ENCODE data around the gene TRMT2A. TPM values are rescaled to one million over a fixed set of nuclear protein-coding genes. Genes with fewer than 3 reads are reported as not detected.
A peak's percentile ranks its signal among the peaks of the same experiment; 100 is the strongest.
"Not testable (repeated sequence)": the region's sequence is repeated elsewhere in the genome, so short reads cannot be mapped to it uniquely, and the experiment has no call there.

Gene TRMT2A
- 100 to 1,000 TPM in 1 of 2 experiments, 10 to 100 TPM in 1; 98.1 to 140 TPM for total RNA-seq

- Mint-ChIP-seq H3K4me1 (peaks cover 62% of the 10 kb centered on the region), H3K27me3 (no peaks in the 10 kb centered on the region), H3K9me3 (ENCODE audit: low read depth) (no peaks in the 10 kb centered on the region), H3K27ac (peak within 1 kb of the TSS; percentile 91), H3K36me3 (peaks cover 44% of the 10 kb centered on the region), H3K4me3 (peak within 1 kb of the TSS; percentile 89)
- ATAC-seq (peak; percentile 86), DNase-seq (peak; percentile 98)
- CTCF ChIA-PET, result interaction anchor here (0.8 to 2.6 kb wide), 8 partner anchors 12 to 146 kb away, joined by 3 to 17 read pairs (median 4); no protein-coding TSS in a partner anchor
Measured at GRCh38 chr22:20116951-20117632, at the start of gene TRMT2A. TSS of gene TRMT2A (minus strand) at chr22:20117226. CDS start at chr22:20116906, 320 bp downstream.

- ATAC-seq (no peak), DNase-seq (no peak)
- H3K36me3 Mint-ChIP-seq, result peaks cover 2% of the 10 kb centered on the region
- CTCF ChIA-PET, result interaction anchor here (1.1 kb wide), 1 partner anchor 71 kb away, joined by 3 read pairs; no protein-coding TSS in a partner anchor
- no peaks in the 10 kb centered on the region for H3K4me1 Mint-ChIP-seq
- H3K27me3 Mint-ChIP-seq, result no peaks in the 10 kb centered on the region
- H3K4me3 Mint-ChIP-seq, result no peak overlapping the region
- peaks cover 5% of the 10 kb centered on the region for H3K9me3 Mint-ChIP-seq (ENCODE audit: low read depth)
- no peak overlapping the region for H3K27ac Mint-ChIP-seq
Measured at GRCh38 chr22:20166703-20167102, 49.7 kb upstream of the TRMT2A start.

- ATAC-seq (no peak), DNase-seq (no peak)
- Mint-ChIP-seq H3K4me1 (no peaks in the 10 kb centered on the region), H3K4me3 (no peak overlapping the region), H3K9me3 (ENCODE audit: low read depth) (peaks cover 5% of the 10 kb centered on the region), H3K27me3 (no peaks in the 10 kb centered on the region), H3K27ac (no peak overlapping the region), H3K36me3 (peaks cover 2% of the 10 kb centered on the region)
- CTCF ChIA-PET, result no interaction called here
Measured at GRCh38 chr22:20165913-20166312, 48.9 kb upstream of the TRMT2A start.

GRCh38 chr22:20165421-20165820 lies 48.4 kb upstream of the TRMT2A start:
- Mint-ChIP-seq H3K27ac (no peak overlapping the region), H3K9me3 (ENCODE audit: low read depth) (peaks cover 5% of the 10 kb centered on the region), H3K36me3 (peaks cover 2% of the 10 kb centered on the region), H3K4me1 (no peaks in the 10 kb centered on the region), H3K4me3 (no peak overlapping the region), H3K27me3 (no peaks in the 10 kb centered on the region)
- CTCF ChIA-PET, result interaction anchor here (0.6 kb wide), 1 partner anchor 715 kb away, joined by 3 read pairs; no protein-coding TSS in a partner anchor
- DNase-seq (no peak), ATAC-seq (no peak)

GRCh38 chr22:20164863-20165262 lies 47.8 kb upstream of the TRMT2A start:
- Mint-ChIP-seq H3K9me3 (ENCODE audit: low read depth) (peaks cover 5% of the 10 kb centered on the region), H3K4me3 (no peak overlapping the region), H3K27ac (no peak overlapping the region), H3K27me3 (no peaks in the 10 kb centered on the region), H3K36me3 (peaks cover 2% of the 10 kb centered on the region), H3K4me1 (no peaks in the 10 kb centered on the region)
- ATAC-seq, result no peak
- CTCF ChIA-PET, result interaction anchor here (0.6 kb wide), 1 partner anchor 714 kb away, joined by 3 read pairs; no protein-coding TSS in a partner anchor
- no peak for DNase-seq

GRCh38 chr22:20160041-20160440 lies 43.0 kb upstream of the TRMT2A start:
- DNase-seq, result no peak
- Mint-ChIP-seq H3K4me3 (no peak overlapping the region), H3K36me3 (peaks cover 2% of the 10 kb centered on the region), H3K27ac (no peak overlapping the region), H3K4me1 (no peaks in the 10 kb centered on the region), H3K27me3 (no peaks in the 10 kb centered on the region), H3K9me3 (ENCODE audit: low read depth) (peaks cover 5% of the 10 kb centered on the region)
- CTCF ChIA-PET, result no interaction called here
- ATAC-seq, result no peak

- H3K9me3 Mint-ChIP-seq (ENCODE audit: low read depth); H3K27me3 Mint-ChIP-seq; H3K4me3 Mint-ChIP-seq; ATAC-seq; H3K27ac Mint-ChIP-seq; DNase-seq; H3K36me3 Mint-ChIP-seq; H3K4me1 Mint-ChIP-seq: not testable (repeated sequence)
- CTCF ChIA-PET, result interaction anchor here (0.7 kb wide), 1 partner anchor 79 kb away, joined by 4 read pairs; no protein-coding TSS in a partner anchor
Measured at GRCh38 chr22:20159531-20159930, 42.5 kb upstream of the TRMT2A start.

GRCh38 chr22:20159076-20159475 lies 42.0 kb upstream of the TRMT2A start:
- Mint-ChIP-seq H3K36me3 (no peaks in the 10 kb centered on the region), H3K4me3 (no peak overlapping the region)
- CTCF ChIA-PET, result interaction anchor here (0.7 kb wide), 1 partner anchor 79 kb away, joined by 4 read pairs; no protein-coding TSS in a partner anchor

GRCh38 chr22:20158391-20159036 lies 41.5 kb upstream of the TRMT2A start:
- Mint-ChIP-seq H3K4me3 (no peak overlapping the region), H3K27me3 (no peaks in the 10 kb centered on the region), H3K9me3 (ENCODE audit: low read depth) (no peaks in the 10 kb centered on the region), H3K27ac (no peak overlapping the region), H3K36me3 (no peaks in the 10 kb centered on the region), H3K4me1 (no peaks in the 10 kb centered on the region)
- ATAC-seq, result no peak
- CTCF ChIA-PET, result interaction anchor here (1.9 to 2.5 kb wide), 2 partner anchors 13 to 127 kb away, joined by 4 to 19 read pairs; no protein-coding TSS in a partner anchor
- DNase-seq, result no peak

More at GRCh38 chr22:20159076-20159475, 42.0 kb upstream of the TRMT2A start:
- Mint-ChIP-seq H3K4me1 (no peaks in the 10 kb centered on the region), H3K27ac (no peak overlapping the region), H3K27me3 (no peaks in the 10 kb centered on the region), H3K9me3 (ENCODE audit: low read depth) (peaks cover 2% of the 10 kb centered on the region)
- ATAC-seq, result no peak
- no peak for DNase-seq

GRCh38 chr22:20157430-20158183 lies 40.6 kb upstream of the TRMT2A start:
- no peak overlapping the region for H3K4me3 Mint-ChIP-seq
- H3K9me3 Mint-ChIP-seq (ENCODE audit: low read depth), result no peaks in the 10 kb centered on the region
- DNase-seq, result no peak
- CTCF ChIA-PET, result interaction anchor here (0.5 to 3.0 kb wide), 34 partner anchors 13 to 306 kb away, joined by 3 to 47 read pairs (median 4); partner anchors contain the start of genes DGCR6L and TRMT2A
- H3K36me3 Mint-ChIP-seq, result no peaks in the 10 kb centered on the region
- H3K27ac Mint-ChIP-seq, result no peak overlapping the region
- ATAC-seq, result no peak
- H3K27me3 Mint-ChIP-seq, result no peaks in the 10 kb centered on the region
- no peaks in the 10 kb centered on the region for H3K4me1 Mint-ChIP-seq

GRCh38 chr22:20156611-20157429 lies 39.8 kb upstream of the TRMT2A start:
- Mint-ChIP-seq H3K36me3 (no peaks in the 10 kb centered on the region), H3K4me3 (no peak overlapping the region), H3K27me3 (no peaks in the 10 kb centered on the region), H3K4me1 (no peaks in the 10 kb centered on the region), H3K9me3 (ENCODE audit: low read depth) (no peaks in the 10 kb centered on the region), H3K27ac (no peak overlapping the region)
- ATAC-seq (peak; percentile 85), DNase-seq (peak; percentile 91)
- CTCF ChIA-PET, result interaction anchor here (0.5 to 3.0 kb wide), 36 partner anchors 14 to 307 kb away, joined by 3 to 47 read pairs (median 4); partner anchors contain the start of genes DGCR6L and TRMT2A

GRCh38 chr22:20156042-20156389 lies 39.0 kb upstream of the TRMT2A start:
- Mint-ChIP-seq H3K36me3 (no peaks in the 10 kb centered on the region), H3K27ac (no peak overlapping the region), H3K9me3 (ENCODE audit: low read depth) (no peaks in the 10 kb centered on the region), H3K4me1 (no peaks in the 10 kb centered on the region), H3K27me3 (no peaks in the 10 kb centered on the region), H3K4me3 (no peak overlapping the region)
- CTCF ChIA-PET, result interaction anchor here (0.9 to 3.0 kb wide), 7 partner anchors 39 to 450 kb away, joined by 3 to 47 read pairs (median 6); no protein-coding TSS in a partner anchor
- DNase-seq (no peak), ATAC-seq (no peak)

All from activated CD8-positive, alpha-beta memory T cell treated with anti-CD3 and anti-CD28 coated beads, Interleukin-2, amount 10 ng/mL, durations not matched to agents 7 days and 5 days (primary cell).